HG03521 (cell line): ENCODE results near the gene INPP5K.
A peak's percentile ranks its signal among the peaks of the same experiment; 100 is the strongest.
"Not testable (repeated sequence)": the region's sequence is repeated elsewhere in the genome, so short reads cannot be mapped to it uniquely, and the experiment has no call there.

Experiments
- ATAC-seq: cut with Tn5 transposase; IDR thresholded peaks from one replicate; pipeline ENCODE4 v1.9.1; 2021; ENCODE audit warnings: mild to moderate bottlenecking, moderate library complexity; ENCODE audit not compliant: unreplicated experiment

INPP5K gene

GRCh38 chr17:1516388-1517161 is at the start of gene INPP5K:
Gene INPP5K, minus strand, starts transcription at chr17:1516612. Its CDS starts 113 bp downstream, at chr17:1516499.
- peak; percentile 88 for ATAC-seq

GRCh38 chr17:1565877-1566276 is 49.5 kb upstream of the INPP5K start:
- no peak for ATAC-seq

GRCh38 chr17:1563786-1564613 is 47.6 kb upstream of the INPP5K start:
- no peak for ATAC-seq

GRCh38 chr17:1563471-1563785 is 47.0 kb upstream of the INPP5K start:
- ATAC-seq, result not testable (repeated sequence)

- ATAC-seq, result peak; percentile 26
Observed at GRCh38 chr17:1562176-1562643, 45.8 kb upstream of the INPP5K start.

GRCh38 chr17:1561420-1562175 is 45.2 kb upstream of the INPP5K start:
- ATAC-seq, result peak; percentile 16

GRCh38 chr17:1560858-1561355 is 44.5 kb upstream of the INPP5K start:
- ATAC-seq, result no peak

- no peak for ATAC-seq
Observed at GRCh38 chr17:1560101-1560857, 43.9 kb upstream of the INPP5K start.

- ATAC-seq, result no peak
Observed at GRCh38 chr17:1559047-1560043, 42.9 kb upstream of the INPP5K start.

- ATAC-seq, result no peak
Observed at GRCh38 chr17:1558401-1558800, 42.0 kb upstream of the INPP5K start.

- no peak for ATAC-seq
Observed at GRCh38 chr17:1557355-1558095, 41.1 kb upstream of the INPP5K start.

GRCh38 chr17:1555651-1556471 is 39.4 kb upstream of the INPP5K start:
- ATAC-seq, result no peak

- ATAC-seq, result no peak
Observed at GRCh38 chr17:1554751-1555540, 38.5 kb upstream of the INPP5K start.

- no peak for ATAC-seq
Observed at GRCh38 chr17:1553354-1554266, 37.2 kb upstream of the INPP5K start.

GRCh38 chr17:1552932-1553331 is 36.5 kb upstream of the INPP5K start:
- ATAC-seq, result no peak

GRCh38 chr17:1551741-1552140 is 35.3 kb upstream of the INPP5K start:
- ATAC-seq, result no peak
